HCT116 (cell line): ENCODE measurements around the gene ARCN1. TPM values are rescaled to one million over a fixed set of nuclear protein-coding genes. Genes with fewer than 3 reads are reported as not detected.
A peak's percentile ranks its signal among the peaks of the same experiment; 100 is the strongest.

Experiments used
- ATAC-seq: fragments of 200-7000 bp; cut with Tn5 transposase; 2 replicates; pipeline ENCODE4 v1.9.1; 2020; ENCODE audit warnings: mild to moderate bottlenecking, moderate library complexity
- BruUV-seq: library from RNA; stranded (reverse); fragments of 400-500 nt; replicated peaks from 2 replicates; lab custom pipeline; 2021; lab: Mats Ljungman, UMichigan
- CTCF ChIA-PET: fragments of 300-600 bp; sonication (Branson Sonifier 250); formaldehyde crosslinking; loops from one replicate; lab custom pipeline; 2021; ENCODE audit warnings: antibody characterized with exemption; lab: Charles Lee
- POLR2A ChIA-PET: fragments of 300-600, 350-600 bp; sonication (Branson Sonifier 250); formaldehyde crosslinking; loops from one replicate; lab custom pipeline; 2021; ENCODE audit warnings: antibody characterized with exemption; lab: Charles Lee
- RAD21 ChIA-PET, 2 experiments: fragments of 300-600 bp; sonication (Branson Sonifier 250); formaldehyde crosslinking; loops; one replicate each; lab custom pipeline; 2023; ENCODE audit warnings: low total read pairs in 2 of 2; ENCODE audit not compliant: uncharacterized antibody in 2 of 2, unreplicated experiment in 2 of 2, low non-redundant PET in 1 of 2; lab: Charles Lee
- DNase-seq: peaks from one replicate; pipeline ENCODE4 v3.0.0-alpha.2; 2010; ENCODE audit warnings: low read depth, low spot score
- H2AFZ ChIP-seq: fragments of 200-600 bp; shearing (Covaris generic), sonication (generic); 2 replicates; pipeline ENCODE4 v1.6.1; 2017; ENCODE audit warnings: low read depth, mixed run types, mixed read lengths, antibody characterized with exemption, low read length; ENCODE audit not compliant: poor library complexity, severe bottlenecking
- H3K27ac ChIP-seq: 2 replicates; pipeline ENCODE4 v1.5.1; 2012; ENCODE audit warnings: low read depth, low read length
- H3K27me3 ChIP-seq: fragments of 200-600 bp; sonication (generic); 2 replicates; pipeline ENCODE4 v1.6.1; 2016; ENCODE audit warnings: mixed run types, low read length, mixed read lengths; ENCODE audit not compliant: insufficient read depth
- H3K36me3 ChIP-seq, 2 experiments: fragments of 200-500 bp in 1 of 2; fragments of 200-600 bp in 1 of 2; sonication (Bioruptor generic) in 1 of 2; sonication (generic) in 1 of 2; 2 replicates each; pipeline versions ENCODE4 v1.5.1 to v1.6.1; 2014 to 2016; ENCODE audit warnings: low read length in 2 of 2, inconsistent platforms in 1 of 2, mixed read lengths in 1 of 2, mixed run types in 1 of 2; ENCODE audit not compliant: insufficient read depth in 2 of 2, control insufficient read depth in 1 of 2
- H3K4me1 ChIP-seq, 2 experiments: fragments of 200-600 bp in 1 of 2; sonication (generic) in 1 of 2; 2 replicates each; pipeline versions ENCODE4 v1.5.1 to v1.6.1; 2012 to 2017; ENCODE audit warnings: low read length in 2 of 2, inconsistent platforms in 1 of 2, mild to moderate bottlenecking in 1 of 2, mixed read lengths in 1 of 2, mixed run types in 1 of 2, moderate library complexity in 1 of 2; ENCODE audit not compliant: insufficient read depth in 2 of 2, control insufficient read depth in 1 of 2
- H3K4me2 ChIP-seq: fragments of 200-600 bp; sonication (generic); 2 replicates; pipeline ENCODE4 v1.6.1; 2017; ENCODE audit warnings: mixed run types, low read length, mixed read lengths
- H3K4me3 ChIP-seq, 2 experiments: fragments of 200-600 bp in 1 of 2; sonication (generic) in 1 of 2; replicated peaks in 1 of 2; 2 replicates each; pipeline ENCODE4 v1.5.1; 2011 to 2016; ENCODE audit warnings: low read length in 2 of 2, control low read depth in 1 of 2, low read depth in 1 of 2, mild to moderate bottlenecking in 1 of 2, mixed read lengths in 1 of 2, mixed run types in 1 of 2
- H3K79me2 ChIP-seq: fragments of 200-600 bp; sonication (generic); 2 replicates; pipeline ENCODE4 v1.6.1; 2017; ENCODE audit warnings: mild to moderate bottlenecking, mixed run types, low read length, moderate library complexity, mixed read lengths; ENCODE audit not compliant: insufficient read depth
- H3K9ac ChIP-seq: fragments of 200-600 bp; sonication (generic); 2 replicates; pipeline ENCODE4 v1.6.1; 2016; ENCODE audit warnings: low read length, mixed read lengths
- H3K9me2 ChIP-seq: fragments of 200-600 bp; sonication (generic), shearing (Covaris generic); 2 replicates; pipeline ENCODE4 v1.6.1; 2017; ENCODE audit warnings: mixed run types, mild to moderate bottlenecking, moderate library complexity; ENCODE audit not compliant: insufficient read depth
- H3K9me3 ChIP-seq, 2 experiments: fragments of 200-500 bp in 1 of 2; fragments of 200-600 bp in 1 of 2; sonication (Bioruptor generic) in 1 of 2; sonication (generic) in 1 of 2; 2 replicates each; pipeline ENCODE4 v1.6.1; 2014 to 2017; ENCODE audit warnings: low read length in 2 of 2, mixed read lengths in 2 of 2, inconsistent platforms in 1 of 2, low read depth in 1 of 2, mild to moderate bottlenecking in 1 of 2, mixed run types in 1 of 2, moderate library complexity in 1 of 2; ENCODE audit not compliant: control insufficient read depth in 1 of 2, insufficient read depth in 1 of 2
- H4K20me1 ChIP-seq: fragments of 200-600 bp; sonication (generic), shearing (Covaris generic); 2 replicates; pipeline ENCODE4 v1.6.1; 2017; ENCODE audit warnings: mixed run types, mild to moderate bottlenecking, moderate library complexity; ENCODE audit not compliant: insufficient read depth
- CBX3 ChIP-seq: IDR thresholded peaks from 2 replicates; pipeline ENCODE4 v1.6.1; 2012; ENCODE audit warnings: low read depth
- EGR1 ChIP-seq: IDR thresholded peaks from 2 replicates; pipeline ENCODE4 v1.6.1; 2012; ENCODE audit warnings: low read depth
- ELF1 ChIP-seq: IDR thresholded peaks from 2 replicates; pipeline ENCODE4 v1.6.1; 2012; ENCODE audit warnings: low read depth, borderline replicate concordance
- FOSL1 ChIP-seq: IDR thresholded peaks from 2 replicates; pipeline ENCODE4 v1.6.1; 2012; ENCODE audit warnings: low read depth
- JUND ChIP-seq: IDR thresholded peaks from 2 replicates; pipeline ENCODE4 v1.6.1; 2012
- POLR2AphosphoS5 ChIP-seq: IDR thresholded peaks from 2 replicates; pipeline ENCODE4 v1.6.1; 2011; ENCODE audit warnings: mild to moderate bottlenecking, low read depth, low read length, moderate library complexity
- SRF ChIP-seq: IDR thresholded peaks from 2 replicates; pipeline ENCODE4 v1.6.1; 2012; ENCODE audit warnings: low read depth
- TCF7L2 ChIP-seq: IDR thresholded peaks from 2 replicates; pipeline ENCODE4 v1.7.0; 2011; ENCODE audit warnings: borderline replicate concordance, inconsistent platforms; ENCODE audit not compliant: insufficient read depth, insufficient read length; ENCODE audit errors: extremely low read depth
- intact Hi-C: fragments of 100-400 bp; cut with micrococcal nuclease; formaldehyde crosslinking; loops from 2 replicates; pipeline ENCODE4 v1.10.0; 2022
- total RNA-seq: library from RNA; stranded (reverse); gene quantifications from one replicate; pipeline ENCODE4 v1.2.1, GENCODE V29; 2021; ENCODE audit not compliant: unreplicated experiment
- TF ChIP-seq, protein P1 (sequence below): IDR thresholded peaks from 2 replicates; pipeline ENCODE4 v1.6.1; 2012; ENCODE audit warnings: low read depth

The ARCN1 gene
- total RNA-seq, 1 experiment from 2014 or later = 147 TPM

- TF ChIP-seq ELF1 (no peak), TCF7L2 (no peak), EGR1 (no peak), SRF (no peak), JUND (no peak), POLR2AphosphoS5 (no peak), FOSL1 (no peak)
- TF ChIP-seq, protein P1, sequence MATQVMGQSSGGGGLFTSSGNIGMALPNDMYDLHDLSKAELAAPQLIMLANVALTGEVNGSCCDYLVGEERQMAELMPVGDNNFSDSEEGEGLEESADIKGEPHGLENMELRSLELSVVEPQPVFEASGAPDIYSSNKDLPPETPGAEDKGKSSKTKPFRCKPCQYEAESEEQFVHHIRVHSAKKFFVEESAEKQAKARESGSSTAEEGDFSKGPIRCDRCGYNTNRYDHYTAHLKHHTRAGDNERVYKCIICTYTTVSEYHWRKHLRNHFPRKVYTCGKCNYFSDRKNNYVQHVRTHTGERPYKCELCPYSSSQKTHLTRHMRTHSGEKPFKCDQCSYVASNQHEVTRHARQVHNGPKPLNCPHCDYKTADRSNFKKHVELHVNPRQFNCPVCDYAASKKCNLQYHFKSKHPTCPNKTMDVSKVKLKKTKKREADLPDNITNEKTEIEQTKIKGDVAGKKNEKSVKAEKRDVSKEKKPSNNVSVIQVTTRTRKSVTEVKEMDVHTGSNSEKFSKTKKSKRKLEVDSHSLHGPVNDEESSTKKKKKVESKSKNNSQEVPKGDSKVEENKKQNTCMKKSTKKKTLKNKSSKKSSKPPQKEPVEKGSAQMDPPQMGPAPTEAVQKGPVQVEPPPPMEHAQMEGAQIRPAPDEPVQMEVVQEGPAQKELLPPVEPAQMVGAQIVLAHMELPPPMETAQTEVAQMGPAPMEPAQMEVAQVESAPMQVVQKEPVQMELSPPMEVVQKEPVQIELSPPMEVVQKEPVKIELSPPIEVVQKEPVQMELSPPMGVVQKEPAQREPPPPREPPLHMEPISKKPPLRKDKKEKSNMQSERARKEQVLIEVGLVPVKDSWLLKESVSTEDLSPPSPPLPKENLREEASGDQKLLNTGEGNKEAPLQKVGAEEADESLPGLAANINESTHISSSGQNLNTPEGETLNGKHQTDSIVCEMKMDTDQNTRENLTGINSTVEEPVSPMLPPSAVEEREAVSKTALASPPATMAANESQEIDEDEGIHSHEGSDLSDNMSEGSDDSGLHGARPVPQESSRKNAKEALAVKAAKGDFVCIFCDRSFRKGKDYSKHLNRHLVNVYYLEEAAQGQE = no peak
- TF ChIP-seq, all 23 proteins: peak for 0
Observed at GRCh38 chr11:118614511-118614910, 42.3 kb downstream of the ARCN1 start (continued).

DNA sequence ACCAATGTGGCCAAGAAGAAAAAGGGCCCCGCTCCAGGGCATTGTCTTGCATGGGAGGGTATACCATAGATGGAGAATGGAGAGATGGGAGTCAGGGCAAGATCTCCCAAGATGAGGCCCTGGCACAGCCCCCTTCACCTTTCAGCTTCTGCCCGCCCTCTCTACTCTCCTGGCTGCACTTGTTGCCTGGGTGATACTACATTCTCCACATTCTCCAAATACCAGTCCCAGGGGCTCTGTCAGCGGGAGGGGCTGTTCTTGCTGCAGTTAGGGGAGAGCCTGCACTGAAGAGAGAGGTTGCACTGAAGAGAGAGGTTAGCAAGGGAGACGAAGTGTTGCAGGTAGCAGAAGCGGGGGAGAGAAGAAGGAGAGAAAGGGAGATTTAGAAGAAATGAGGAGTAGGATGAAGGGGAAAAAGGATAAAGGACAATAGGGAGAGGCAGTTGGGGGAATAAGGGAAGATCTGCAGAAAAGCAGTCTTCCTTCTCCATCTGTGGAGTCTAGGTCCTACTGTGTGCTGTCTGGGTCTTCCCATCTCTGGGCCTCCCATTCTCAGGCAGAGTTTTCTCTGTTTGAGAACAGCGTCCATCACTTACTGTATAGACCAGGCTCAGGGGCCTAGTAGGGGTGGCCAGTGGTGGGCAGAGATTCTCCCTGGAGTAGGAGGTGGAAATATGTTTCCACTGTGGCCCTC, 43.2 kb downstream of the ARCN1 start:
- H3K27me3 ChIP-seq = no peaks in the 10 kb centered on the region
- no peak for DNase-seq
- no peak overlapping the region for H2AFZ ChIP-seq
- CTCF ChIA-PET = no interaction called here
- BruUV-seq = no TSS peak
- no peak overlapping the region for H3K4me3 ChIP-seq
- no peaks in the 10 kb centered on the region for H4K20me1 ChIP-seq
- H3K4me1 ChIP-seq = peaks cover 20 to 41% of the 10 kb centered on the region in 2 experiments
- intact Hi-C loops = no loop called here
- no peak overlapping the region for H3K9ac ChIP-seq
- POLR2A ChIA-PET = no interaction called here
- RAD21 ChIA-PET = no interaction called here
- no peaks in the 10 kb centered on the region for H3K79me2 ChIP-seq
- TF ChIP-seq CBX3 (no peak), TCF7L2 (no peak)
- TF ChIP-seq, protein P1 = no peak
- no peak overlapping the region for H3K27ac ChIP-seq
- no peaks in the 10 kb centered on the region for H3K36me3 ChIP-seq
- peak overlapping the region; percentile 44 for H3K4me2 ChIP-seq
- no peak for ATAC-seq
- H3K9me3 ChIP-seq = no peaks in the 10 kb centered on the region
- H3K9me2 ChIP-seq = no peaks in the 10 kb centered on the region
